GM06990 (cell line): Measurements from ENCODE around the gene E2F3.

Source experiments
- DNase-seq: peaks from one replicate; pipeline ENCODE4 v3.0.0-alpha.2; 2011; ENCODE audit not compliant: insufficient read length; ENCODE audit errors: extremely low read depth
- H3K27me3 ChIP-seq: replicated peaks from 2 replicates; pipeline ENCODE4 v1.6.0; 2011; ENCODE audit warnings: low read length; ENCODE audit not compliant: control insufficient read depth, insufficient read depth
- H3K36me3 ChIP-seq: 2 replicates; pipeline ENCODE4 v1.5.1; 2011; ENCODE audit warnings: low read length; ENCODE audit not compliant: control insufficient read depth, insufficient read depth
- H3K4me3 ChIP-seq: replicated peaks from 2 replicates; pipeline ENCODE4 v1.5.1; 2011; ENCODE audit warnings: low read depth, mild to moderate bottlenecking, control low read depth, low read length
- CTCF ChIP-seq: IDR thresholded peaks from 2 replicates; pipeline ENCODE4 v1.5.1; 2011; ENCODE audit warnings: low read length, control low read depth, mild to moderate bottlenecking, inconsistent platforms; ENCODE audit not compliant: insufficient read depth, poor library complexity, severe bottlenecking

Gene E2F3

GRCh38 chr6:20414711-20415110 is 13.0 kb downstream of the E2F3 start:
- no peak for DNase-seq
- no peak for TF ChIP-seq CTCF
- Histone ChIP-seq H3K27me3 (no peaks in the 10 kb centered on the region), H3K4me3 (no peak overlapping the region), H3K36me3 (no peaks in the 10 kb centered on the region; the same call in 1 of the 2 replicates)

GRCh38 chr6:20415304-20415703 is 13.6 kb downstream of the E2F3 start:
- no peak for TF ChIP-seq CTCF
- Histone ChIP-seq H3K27me3 (no peaks in the 10 kb centered on the region), H3K4me3 (no peak overlapping the region), H3K36me3 (no peaks in the 10 kb centered on the region; the same call in 1 of the 2 replicates)
- no peak for DNase-seq

- TF ChIP-seq CTCF = no peak
- H3K36me3 ChIP-seq = no peaks in the 10 kb centered on the region; the same call in 1 of the 2 replicates
- no peak for DNase-seq
These were observed 14.2 kb downstream of the E2F3 start for GRCh38 chr6:20415712-20416454.

GRCh38 chr6:20416567-20417345 is 15.1 kb downstream of the E2F3 start:
- DNase-seq = no peak
- Histone ChIP-seq H3K27me3 (no peaks in the 10 kb centered on the region), H3K4me3 (no peak overlapping the region), H3K36me3 (no peaks in the 10 kb centered on the region; the same call in 1 of the 2 replicates)
- TF ChIP-seq CTCF = no peak

More at GRCh38 chr6:20415712-20416454, 14.2 kb downstream of the E2F3 start:
- H3K4me3 ChIP-seq = no peak overlapping the region
- no peaks in the 10 kb centered on the region for H3K27me3 ChIP-seq

- DNase-seq = no peak
- no peak overlapping the region for H3K4me3 ChIP-seq
- no peak for TF ChIP-seq CTCF
- H3K36me3 ChIP-seq = no peaks in the 10 kb centered on the region; the same call in 1 of the 2 replicates
- no peaks in the 10 kb centered on the region for H3K27me3 ChIP-seq
These were observed 16.1 kb downstream of the E2F3 start for GRCh38 chr6:20417819-20418218.
